IMR-90 (cell line): Measurements from ENCODE around the gene CDH2.

Experiments used
- BHLHE40 ChIP-seq: fragments of 150-350 bp; IDR thresholded peaks from 2 replicates; pipeline ENCODE4 v1.6.1; 2016; ENCODE audit warnings: mild to moderate bottlenecking, low read depth, low read length
- CEBPB ChIP-seq: IDR thresholded peaks from 2 replicates; pipeline ENCODE4 v1.6.1; 2012; ENCODE audit warnings: low read depth, low read length, improper control_type of control experiment
- ELK1 ChIP-seq: fragments of 150-350 bp; IDR thresholded peaks from 2 replicates; pipeline ENCODE4 v1.6.1; 2016; ENCODE audit warnings: low read depth, mild to moderate bottlenecking, low read length, moderate library complexity, borderline replicate concordance
- MAFK ChIP-seq: IDR thresholded peaks from 2 replicates; pipeline ENCODE4 v1.6.1; 2012; ENCODE audit warnings: low read depth, low read length, improper control_type of control experiment
- MAZ ChIP-seq: IDR thresholded peaks from 2 replicates; pipeline ENCODE4 v1.6.1; 2012; ENCODE audit warnings: low read depth, mild to moderate bottlenecking, low read length, improper control_type of control experiment, moderate library complexity, borderline replicate concordance
- MXI1 ChIP-seq: IDR thresholded peaks from 2 replicates; pipeline ENCODE4 v1.6.1; 2012; ENCODE audit warnings: low read depth, mild to moderate bottlenecking, low read length, moderate library complexity, borderline replicate concordance
- POLR2A ChIP-seq: IDR thresholded peaks from 2 replicates; pipeline ENCODE4 v1.6.1; 2012; ENCODE audit warnings: mild to moderate bottlenecking, low read depth, low read length
- RAD21 ChIP-seq: IDR thresholded peaks from 2 replicates; pipeline ENCODE4 v1.6.1; 2012; ENCODE audit warnings: low read length, improper control_type of control experiment
- RCOR1 ChIP-seq: IDR thresholded peaks from 2 replicates; pipeline ENCODE4 v1.6.1; 2012; ENCODE audit warnings: mild to moderate bottlenecking, low read length, improper control_type of control experiment; ENCODE audit not compliant: insufficient replicate concordance
- RFX5 ChIP-seq: IDR thresholded peaks from 2 replicates; pipeline ENCODE4 v1.8.0; 2012; ENCODE audit warnings: low read depth, mild to moderate bottlenecking, low read length, moderate library complexity
- USF2 ChIP-seq: fragments of 150-350 bp; IDR thresholded peaks from 2 replicates; pipeline ENCODE4 v1.6.1; 2017; ENCODE audit warnings: mild to moderate bottlenecking, antibody characterized with exemption, low read length, low read depth
- TF ChIP-seq, protein P1 (sequence below): conservative IDR thresholded peaks from 2 replicates; pipeline ENCODE4 v1.5.1; 2012; ENCODE audit warnings: mild to moderate bottlenecking, low read depth, low read length, improper control_type of control experiment

DNA sequence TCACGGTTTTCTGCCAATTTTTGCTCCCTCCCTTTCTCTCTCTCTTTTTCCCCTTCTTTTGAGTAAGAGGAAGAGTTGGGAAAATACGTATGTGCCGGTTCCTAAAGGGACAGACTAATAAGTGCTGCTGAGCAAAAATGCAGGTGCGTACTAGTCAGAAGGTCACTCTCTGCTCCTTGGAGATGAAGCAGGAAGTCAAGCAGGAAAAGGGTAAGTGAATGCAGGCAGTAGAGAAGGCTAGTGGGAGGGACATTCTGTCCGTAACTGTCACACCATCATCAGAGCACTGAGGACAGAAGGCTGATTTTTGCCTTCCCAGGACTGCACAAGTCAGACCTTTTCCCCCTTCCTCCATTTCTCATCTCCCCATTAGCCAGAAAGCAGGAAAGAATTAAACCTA, 105.7 kb downstream of the CDH2 start:
- TF ChIP-seq, protein P1, sequence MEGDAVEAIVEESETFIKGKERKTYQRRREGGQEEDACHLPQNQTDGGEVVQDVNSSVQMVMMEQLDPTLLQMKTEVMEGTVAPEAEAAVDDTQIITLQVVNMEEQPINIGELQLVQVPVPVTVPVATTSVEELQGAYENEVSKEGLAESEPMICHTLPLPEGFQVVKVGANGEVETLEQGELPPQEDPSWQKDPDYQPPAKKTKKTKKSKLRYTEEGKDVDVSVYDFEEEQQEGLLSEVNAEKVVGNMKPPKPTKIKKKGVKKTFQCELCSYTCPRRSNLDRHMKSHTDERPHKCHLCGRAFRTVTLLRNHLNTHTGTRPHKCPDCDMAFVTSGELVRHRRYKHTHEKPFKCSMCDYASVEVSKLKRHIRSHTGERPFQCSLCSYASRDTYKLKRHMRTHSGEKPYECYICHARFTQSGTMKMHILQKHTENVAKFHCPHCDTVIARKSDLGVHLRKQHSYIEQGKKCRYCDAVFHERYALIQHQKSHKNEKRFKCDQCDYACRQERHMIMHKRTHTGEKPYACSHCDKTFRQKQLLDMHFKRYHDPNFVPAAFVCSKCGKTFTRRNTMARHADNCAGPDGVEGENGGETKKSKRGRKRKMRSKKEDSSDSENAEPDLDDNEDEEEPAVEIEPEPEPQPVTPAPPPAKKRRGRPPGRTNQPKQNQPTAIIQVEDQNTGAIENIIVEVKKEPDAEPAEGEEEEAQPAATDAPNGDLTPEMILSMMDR: no peak
- TF ChIP-seq CEBPB: no peak
- TF ChIP-seq ELK1: no peak
- no peak for TF ChIP-seq POLR2A
- TF ChIP-seq USF2: no peak
- no peak for TF ChIP-seq RFX5
- no peak for TF ChIP-seq BHLHE40
- TF ChIP-seq MAFK: no peak
- no peak for TF ChIP-seq RCOR1
- no peak for TF ChIP-seq RAD21
- TF ChIP-seq MXI1: no peak
- no peak for TF ChIP-seq MAZ
